Loucy (cell line): Measurements from ENCODE around the gene SHROOM2.

Source experiments
- H2AFZ ChIP-seq: fragments of 200-600 bp; sonication (generic); 2 replicates; pipeline ENCODE4 v1.6.0; 2016; ENCODE audit warnings: antibody characterized with exemption, mild to moderate bottlenecking, low read length, moderate library complexity
- H3F3A ChIP-seq: fragments of 200-600 bp; 2 replicates; pipeline ENCODE4 v1.6.0; 2016; ENCODE audit warnings: antibody characterized with exemption, low read depth, mild to moderate bottlenecking
- H3K27me3 ChIP-seq: fragments of 200-600 bp; sonication (generic); 2 replicates; pipeline ENCODE4 v1.6.1; 2014; ENCODE audit warnings: low read length, mild to moderate bottlenecking; ENCODE audit not compliant: insufficient read depth, poor library complexity, severe bottlenecking
- H3K36me3 ChIP-seq: fragments of 200-600 bp; sonication (generic); 2 replicates; pipeline ENCODE4 v1.6.1; 2016; ENCODE audit warnings: low read length; ENCODE audit not compliant: insufficient read depth
- H3K4me1 ChIP-seq: fragments of 200-600 bp; sonication (generic); 2 replicates; pipeline ENCODE4 v1.5.1; 2014; ENCODE audit warnings: low read length, mild to moderate bottlenecking; ENCODE audit not compliant: insufficient read depth, poor library complexity, severe bottlenecking
- H3K4me2 ChIP-seq: fragments of 200-600 bp; sonication (generic); 2 replicates; pipeline ENCODE4 v1.6.0; 2014; ENCODE audit warnings: antibody characterized with exemption, low read length, low read depth, mild to moderate bottlenecking; ENCODE audit not compliant: poor library complexity, severe bottlenecking
- H3K4me3 ChIP-seq: fragments of 200-600 bp; sonication (generic); 2 replicates; pipeline ENCODE4 v1.5.1; 2014; ENCODE audit warnings: low read length, mild to moderate bottlenecking, mixed read lengths; ENCODE audit not compliant: poor library complexity, severe bottlenecking
- H3K79me2 ChIP-seq: fragments of 200-600 bp; sonication (generic); 2 replicates; pipeline ENCODE4 v1.6.1; 2014; ENCODE audit warnings: low read length; ENCODE audit not compliant: insufficient read depth
- H3K9ac ChIP-seq: fragments of 200-600 bp; sonication (generic); 2 replicates; pipeline ENCODE4 v1.6.0; 2014; ENCODE audit warnings: mild to moderate bottlenecking, low read depth, low read length, moderate library complexity; ENCODE audit not compliant: poor library complexity, severe bottlenecking
- H3K9me2 ChIP-seq: fragments of 200-600 bp; sonication (generic); replicated peaks from 2 replicates; pipeline ENCODE4 v1.6.1; 2016; ENCODE audit warnings: low read depth, low read length, mixed read lengths
- H3K9me3 ChIP-seq: fragments of 200-600 bp; sonication (generic); 2 replicates; pipeline ENCODE4 v1.6.1; 2014; ENCODE audit warnings: mild to moderate bottlenecking, antibody characterized with exemption, low read length, low read depth; ENCODE audit not compliant: insufficient read depth
- H4K20me1 ChIP-seq: fragments of 200-600 bp; sonication (generic); 2 replicates; pipeline ENCODE4 v1.6.0; 2014; ENCODE audit warnings: antibody characterized with exemption, low read length, mild to moderate bottlenecking; ENCODE audit not compliant: insufficient read depth, poor library complexity, severe bottlenecking
- CTCF ChIP-seq: fragments of 200-600 bp; sonication (generic); conservative IDR thresholded peaks from 2 replicates; pipeline ENCODE4 v1.5.1; 2014; ENCODE audit warnings: mild to moderate bottlenecking, antibody characterized with exemption, low read length
- EZH2phosphoT487 ChIP-seq: fragments of 200-600 bp; IDR thresholded peaks from 2 replicates; pipeline ENCODE4 v1.6.1; 2018; ENCODE audit warnings: antibody characterized with exemption, mild to moderate bottlenecking, moderate library complexity, borderline replicate concordance

SHROOM2 gene

GRCh38 chrX:9865804-9866472 is 79.7 kb downstream of the SHROOM2 start:
- H3K27me3 ChIP-seq, result no peaks in the 10 kb centered on the region
- no peak overlapping the region for H3K4me2 ChIP-seq
- no peaks in the 10 kb centered on the region for H3F3A ChIP-seq
- no peaks in the 10 kb centered on the region for H3K4me1 ChIP-seq
- TF ChIP-seq EZH2phosphoT487 (no peak), CTCF (no peak)
- H3K79me2 ChIP-seq, result no peaks in the 10 kb centered on the region
- H4K20me1 ChIP-seq, result no peaks in the 10 kb centered on the region
- no peaks in the 10 kb centered on the region for H3K9me2 ChIP-seq
- H3K9ac ChIP-seq, result no peak overlapping the region
- no peaks in the 10 kb centered on the region for H3K36me3 ChIP-seq
- no peaks in the 10 kb centered on the region for H3K9me3 ChIP-seq
- H2AFZ ChIP-seq, result no peak overlapping the region
- H3K4me3 ChIP-seq, result no peak overlapping the region

DNA sequence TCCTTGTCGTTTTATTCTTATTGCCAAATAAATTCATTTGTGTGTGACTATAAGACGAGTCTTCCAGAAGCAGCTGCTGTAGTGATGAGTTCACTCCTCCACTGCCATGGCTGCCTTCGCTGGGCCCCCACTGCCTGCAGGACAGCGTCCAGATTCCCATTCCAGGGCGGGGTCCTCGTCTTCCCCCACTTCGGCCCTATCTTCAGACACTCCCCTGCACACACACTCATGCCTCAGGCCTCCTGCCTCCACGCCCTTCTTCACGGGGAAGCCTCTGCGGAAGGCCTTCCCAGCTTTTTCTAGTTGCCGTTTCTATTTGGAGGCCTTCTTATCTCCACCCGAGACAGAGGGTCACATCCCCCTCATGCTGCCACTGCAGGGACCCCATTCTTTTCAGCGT is 80.4 kb downstream of the SHROOM2 start:
- H3K9ac ChIP-seq, result no peak overlapping the region
- H3K27me3 ChIP-seq, result no peaks in the 10 kb centered on the region
- TF ChIP-seq EZH2phosphoT487, result no peak
- TF ChIP-seq CTCF, result no peak
- no peaks in the 10 kb centered on the region for H4K20me1 ChIP-seq
- H3K36me3 ChIP-seq, result no peaks in the 10 kb centered on the region
- no peak overlapping the region for H2AFZ ChIP-seq
- H3K79me2 ChIP-seq, result no peaks in the 10 kb centered on the region
- H3K9me3 ChIP-seq, result no peaks in the 10 kb centered on the region
- no peak overlapping the region for H3K4me3 ChIP-seq
- H3K4me2 ChIP-seq, result no peak overlapping the region
- no peaks in the 10 kb centered on the region for H3K4me1 ChIP-seq
- no peaks in the 10 kb centered on the region for H3K9me2 ChIP-seq
- no peaks in the 10 kb centered on the region for H3F3A ChIP-seq

DNA sequence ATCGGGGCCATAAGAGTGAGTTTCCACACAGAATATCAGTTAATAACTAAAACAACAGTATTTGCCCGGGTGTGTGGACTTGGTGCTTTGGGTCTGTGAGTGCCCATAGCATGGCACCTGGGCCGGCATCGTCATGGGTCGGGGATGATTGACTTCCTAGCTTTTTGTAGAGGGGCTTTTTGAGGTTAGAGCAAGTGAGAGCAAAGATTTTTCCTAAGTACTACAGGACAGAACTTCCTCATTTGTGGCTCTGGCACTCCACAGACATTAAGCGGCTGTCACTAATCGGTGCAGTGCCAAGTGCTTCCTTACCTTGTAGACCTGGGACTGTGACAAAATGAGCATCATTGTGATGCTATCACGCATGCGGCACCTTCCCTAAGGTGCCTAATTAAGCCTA is 81.0 kb downstream of the SHROOM2 start:
- no peaks in the 10 kb centered on the region for H3K79me2 ChIP-seq
- TF ChIP-seq CTCF (no peak), EZH2phosphoT487 (no peak)
- no peaks in the 10 kb centered on the region for H3K36me3 ChIP-seq
- no peaks in the 10 kb centered on the region for H3K27me3 ChIP-seq
- H3K9me2 ChIP-seq, result no peaks in the 10 kb centered on the region
- H3F3A ChIP-seq, result no peaks in the 10 kb centered on the region
- no peaks in the 10 kb centered on the region for H3K9me3 ChIP-seq
- no peak overlapping the region for H2AFZ ChIP-seq
- H4K20me1 ChIP-seq, result no peaks in the 10 kb centered on the region
- H3K4me2 ChIP-seq, result no peak overlapping the region
- H3K4me1 ChIP-seq, result no peaks in the 10 kb centered on the region
- H3K9ac ChIP-seq, result no peak overlapping the region
- H3K4me3 ChIP-seq, result no peak overlapping the region
